ENCODE results near the gene JAGN1. TPM values are rescaled to one million over a fixed set of nuclear protein-coding genes. Genes with fewer than 3 reads are reported as not detected.
A peak's percentile ranks its signal among the peaks of the same experiment; 100 is the strongest.
"Not testable (repeated sequence)": the region's sequence is repeated elsewhere in the genome, so short reads cannot be mapped to it uniquely, and the experiment has no call there.

Gene JAGN1
- 10 to 100 TPM; 39.2 to 42.3 (median 41.2) TPM for total RNA-seq

- H3K27me3 Mint-ChIP-seq (ENCODE audit: low read depth): no peaks in the 10 kb centered on the region
These were observed at the start of gene JAGN1 for GRCh38 chr3:9890249-9891071. JAGN1 (plus strand) TSS chr3:9890610; CDS start chr3:9890723, 113 bp downstream.

GRCh38 chr3:9841015-9841414, 49.4 kb upstream of the JAGN1 start:
- ATAC-seq (no peak), DNase-seq (no peak)
- Mint-ChIP-seq H3K27me3 (ENCODE audit: low read depth) (no peaks in the 10 kb centered on the region), H3K9me3 (no peaks in the 10 kb centered on the region), H3K4me3 (no peak overlapping the region), H3K36me3 (ENCODE audit: insufficient read depth) (peaks cover 19% of the 10 kb centered on the region), H3K4me1 (ENCODE audit: low read depth) (peaks cover 29% of the 10 kb centered on the region)

More at GRCh38 chr3:9890249-9891071, at the start of gene JAGN1:
- H3K36me3 Mint-ChIP-seq (ENCODE audit: insufficient read depth): peaks cover 25% of the 10 kb centered on the region
- peak; percentile 91 for DNase-seq
- H3K9me3 Mint-ChIP-seq: peaks cover 3% of the 10 kb centered on the region
- ATAC-seq: peak; percentile 85 to 86
- peak within 1 kb of the TSS; percentile 98 for H3K4me3 Mint-ChIP-seq
- H3K4me1 Mint-ChIP-seq (ENCODE audit: low read depth): peaks cover 33% of the 10 kb centered on the region

GRCh38 chr3:9843715-9844438, 46.5 kb upstream of the JAGN1 start, which contains the start of gene RPUSD3:
RPUSD3 (minus strand) TSS chr3:9844008; CDS start chr3:9843990, 18 bp downstream.
- Mint-ChIP-seq H3K9me3 (no peaks in the 10 kb centered on the region), H3K27me3 (ENCODE audit: low read depth) (no peaks in the 10 kb centered on the region), H3K4me1 (ENCODE audit: low read depth) (peaks cover 32% of the 10 kb centered on the region), H3K4me3 (peak within 1 kb of the TSS; percentile 99), H3K36me3 (ENCODE audit: insufficient read depth) (peaks cover 19% of the 10 kb centered on the region)
- DNase-seq: peak; percentile 97
- peak; percentile 99 for ATAC-seq

GRCh38 chr3:9846231-9846630, 44.2 kb upstream of the JAGN1 start:
- Mint-ChIP-seq H3K4me1 (ENCODE audit: low read depth) (peaks cover 32% of the 10 kb centered on the region), H3K27me3 (ENCODE audit: low read depth) (no peaks in the 10 kb centered on the region), H3K4me3 (no peak overlapping the region), H3K9me3 (no peaks in the 10 kb centered on the region), H3K36me3 (ENCODE audit: insufficient read depth) (peaks cover 10% of the 10 kb centered on the region)
- DNase-seq: no peak
- no peak for ATAC-seq

GRCh38 chr3:9846931-9847488, 43.4 kb upstream of the JAGN1 start:
- H3K4me3 Mint-ChIP-seq: no peak overlapping the region
- H3K27me3 Mint-ChIP-seq (ENCODE audit: low read depth): no peaks in the 10 kb centered on the region
- no peaks in the 10 kb centered on the region for H3K9me3 Mint-ChIP-seq
- H3K36me3 Mint-ChIP-seq (ENCODE audit: insufficient read depth): peaks cover 5% of the 10 kb centered on the region
- DNase-seq: no peak
- no peak for ATAC-seq
- H3K4me1 Mint-ChIP-seq (ENCODE audit: low read depth): peaks cover 28% of the 10 kb centered on the region

- ATAC-seq; H3K36me3 Mint-ChIP-seq (ENCODE audit: insufficient read depth); H3K9me3 Mint-ChIP-seq; H3K27me3 Mint-ChIP-seq (ENCODE audit: low read depth); DNase-seq; H3K4me3 Mint-ChIP-seq: not testable (repeated sequence)
- peaks cover 21% of the 10 kb centered on the region for H3K4me1 Mint-ChIP-seq (ENCODE audit: low read depth)
These were observed 42.5 kb upstream of the JAGN1 start for GRCh38 chr3:9847870-9848269.

- not testable (repeated sequence) for DNase-seq
These were observed 41.5 kb upstream of the JAGN1 start for GRCh38 chr3:9848860-9849259.

GRCh38 chr3:9851383-9851782, 39.0 kb upstream of the JAGN1 start:
- H3K9me3 Mint-ChIP-seq; DNase-seq; H3K4me3 Mint-ChIP-seq; H3K27me3 Mint-ChIP-seq (ENCODE audit: low read depth); H3K36me3 Mint-ChIP-seq (ENCODE audit: insufficient read depth); ATAC-seq: not testable (repeated sequence)
- peaks cover 10% of the 10 kb centered on the region for H3K4me1 Mint-ChIP-seq (ENCODE audit: low read depth)

More at GRCh38 chr3:9848860-9849259, 41.5 kb upstream of the JAGN1 start:
- peaks cover 20% of the 10 kb centered on the region for H3K4me1 Mint-ChIP-seq (ENCODE audit: low read depth)
- ATAC-seq; H3K9me3 Mint-ChIP-seq; H3K36me3 Mint-ChIP-seq (ENCODE audit: insufficient read depth); H3K4me3 Mint-ChIP-seq; H3K27me3 Mint-ChIP-seq (ENCODE audit: low read depth): not testable (repeated sequence)

- H3K4me3 Mint-ChIP-seq; ATAC-seq; H3K27me3 Mint-ChIP-seq (ENCODE audit: low read depth); H3K9me3 Mint-ChIP-seq; H3K36me3 Mint-ChIP-seq (ENCODE audit: insufficient read depth); DNase-seq: not testable (repeated sequence)
- H3K4me1 Mint-ChIP-seq (ENCODE audit: low read depth): peaks cover 10% of the 10 kb centered on the region
These were observed 38.5 kb upstream of the JAGN1 start for GRCh38 chr3:9851926-9852325.

- ATAC-seq: no peak
These were observed 37.9 kb upstream of the JAGN1 start for GRCh38 chr3:9852528-9852927.

GRCh38 chr3:9854291-9854940, 36.0 kb upstream of the JAGN1 start:
- H3K4me1 Mint-ChIP-seq (ENCODE audit: low read depth); H3K27me3 Mint-ChIP-seq (ENCODE audit: low read depth); DNase-seq; H3K36me3 Mint-ChIP-seq (ENCODE audit: insufficient read depth); H3K4me3 Mint-ChIP-seq; ATAC-seq; H3K9me3 Mint-ChIP-seq: not testable (repeated sequence)

More at GRCh38 chr3:9852528-9852927, 37.9 kb upstream of the JAGN1 start:
- peaks cover 10% of the 10 kb centered on the region for H3K4me1 Mint-ChIP-seq (ENCODE audit: low read depth)
- H3K9me3 Mint-ChIP-seq: no peaks in the 10 kb centered on the region
- no peaks in the 10 kb centered on the region for H3K36me3 Mint-ChIP-seq (ENCODE audit: insufficient read depth)
- no peak overlapping the region for H3K4me3 Mint-ChIP-seq
- H3K27me3 Mint-ChIP-seq (ENCODE audit: low read depth): no peaks in the 10 kb centered on the region
- no peak for DNase-seq

GRCh38 chr3:9855594-9855993, 34.8 kb upstream of the JAGN1 start:
- ATAC-seq (no peak), DNase-seq (no peak)
- Mint-ChIP-seq H3K27me3 (ENCODE audit: low read depth) (no peaks in the 10 kb centered on the region), H3K36me3 (ENCODE audit: insufficient read depth) (no peaks in the 10 kb centered on the region), H3K4me3 (no peak overlapping the region), H3K4me1 (ENCODE audit: low read depth) (peaks cover 7% of the 10 kb centered on the region), H3K9me3 (no peaks in the 10 kb centered on the region)

GRCh38 chr3:9859530-9860025, 30.8 kb upstream of the JAGN1 start:
- DNase-seq (no peak), ATAC-seq (no peak)
- H3K9me3 Mint-ChIP-seq: no peaks in the 10 kb centered on the region
- H3K4me3 Mint-ChIP-seq: no peak overlapping the region
- H3K27me3 Mint-ChIP-seq (ENCODE audit: low read depth): peaks cover 10% of the 10 kb centered on the region
- H3K4me1 Mint-ChIP-seq (ENCODE audit: low read depth): peaks cover 4% of the 10 kb centered on the region
- H3K36me3 Mint-ChIP-seq (ENCODE audit: insufficient read depth): no peaks in the 10 kb centered on the region

GRCh38 chr3:9861201-9861600, 29.2 kb upstream of the JAGN1 start:
- ATAC-seq (no peak), DNase-seq (no peak)
- no peaks in the 10 kb centered on the region for H3K9me3 Mint-ChIP-seq
- no peaks in the 10 kb centered on the region for H3K36me3 Mint-ChIP-seq (ENCODE audit: insufficient read depth)
- H3K4me3 Mint-ChIP-seq: no peak overlapping the region
- peaks cover 10% of the 10 kb centered on the region for H3K27me3 Mint-ChIP-seq (ENCODE audit: low read depth)
- H3K4me1 Mint-ChIP-seq (ENCODE audit: low read depth): peaks cover 2% of the 10 kb centered on the region

Data from activated T-cell treated with anti-CD3 and anti-CD28 coated beads, Interleukin-2, amount 50 U/mL, for 4 hours (primary cell).